ENCODE measurements around the gene DOK3.

- TF ChIP-seq ARNTL (CRISPR knock-in tag; IDR thresholded peaks at IDR 0.05; ENCODE audit: borderline replicate concordance, low read depth): no peak
- TF ChIP-seq POU6F1 (CRISPR knock-in tag; IDR thresholded peaks at IDR 0.05; ENCODE audit: borderline replicate concordance, low read depth): no peak
- TF ChIP-seq ZNF70 (CRISPR knock-in tag; IDR thresholded peaks at IDR 0.05): no peak
- TF ChIP-seq TCF4 (CRISPR knock-in tag; IDR thresholded peaks at IDR 0.05; ENCODE audit: borderline replicate concordance): no peak
- TF ChIP-seq BACH2 (CRISPR knock-in tag; IDR thresholded peaks at IDR 0.05; ENCODE audit: borderline replicate concordance): no peak
- TF ChIP-seq ZNF8 (CRISPR knock-in tag; IDR thresholded peaks at IDR 0.05): no peak
- no peak for TF ChIP-seq ZC3H10 (CRISPR knock-in tag; IDR thresholded peaks at IDR 0.05)
- no peak for TF ChIP-seq PATZ1 (CRISPR knock-in tag; IDR thresholded peaks at IDR 0.05; ENCODE audit: borderline replicate concordance)
- no peak for TF ChIP-seq GLIS3 (CRISPR knock-in tag; IDR thresholded peaks at IDR 0.05)
- no peak for TF ChIP-seq TSHZ2 (CRISPR knock-in tag; IDR thresholded peaks at IDR 0.05)
- no peak for TF ChIP-seq RARB (CRISPR knock-in tag; IDR thresholded peaks at IDR 0.05)
- no peak for TF ChIP-seq ZFP30 (CRISPR knock-in tag; IDR thresholded peaks at IDR 0.05)
- TF ChIP-seq SNAI2 (CRISPR knock-in tag; IDR thresholded peaks at IDR 0.05): no peak
- TF ChIP-seq CSRNP3 (CRISPR knock-in tag; IDR thresholded peaks at IDR 0.05): no peak
Measured at GRCh38 chr5:177508837-177509236, 789 bp downstream of the DOK3 start.

Measured in SK-N-SH treated with all-trans-retinoic acid at 6 μM for 48 hours (cell line).